PFSK-1 (cell line): Measurements from ENCODE around the gene PUDP.

ENCODE experiments used
- POLR2AphosphoS5 ChIP-seq: IDR thresholded peaks from 2 replicates; pipeline ENCODE4 v1.6.1; 2012; ENCODE audit warnings: low read depth, mild to moderate bottlenecking, control low read depth, low read length, moderate library complexity
- REST ChIP-seq, 2 experiments: IDR thresholded peaks; 2 replicates each; pipeline versions ENCODE4 v1.6.1 to v1.8.0; 2011 to 2012; ENCODE audit warnings: low read depth in 2 of 2, low read length in 2 of 2, control low read depth in 1 of 2, inconsistent platforms in 1 of 2, mild to moderate bottlenecking in 1 of 2, moderate library complexity in 1 of 2; ENCODE audit not compliant: insufficient read depth in 1 of 2
- TAF1 ChIP-seq: IDR thresholded peaks from 2 replicates; pipeline ENCODE4 v1.6.1; 2012; ENCODE audit warnings: low read length, control low read depth, borderline replicate concordance; ENCODE audit not compliant: insufficient read depth

DNA sequence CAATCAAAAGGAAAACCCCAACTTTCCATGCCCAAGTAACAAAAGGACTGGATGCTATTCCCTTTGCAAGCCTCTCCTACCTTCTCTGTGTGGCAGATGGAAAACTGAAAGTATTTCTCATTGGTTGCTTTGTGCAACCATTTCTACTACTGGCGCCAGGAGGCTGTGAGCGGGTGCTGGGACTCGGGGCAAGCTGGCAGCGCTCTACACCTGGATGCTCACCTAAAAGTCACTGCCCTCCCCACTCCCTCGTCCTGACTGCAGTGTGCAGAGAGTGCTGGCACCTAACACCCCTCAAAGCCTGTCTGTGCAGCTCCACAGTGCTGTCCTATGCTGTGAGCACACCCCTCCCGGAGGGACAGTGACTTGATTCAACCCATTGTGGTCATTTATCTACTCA lies 54.6 kb downstream of the PUDP start:
- TF ChIP-seq REST (IDR thresholded peaks at IDR 0.05; ENCODE audit: insufficient read depth in 1 of 2, low read depth in 2 of 2, low read length in 2 of 2) (no peak), POLR2AphosphoS5 (no peak), TAF1 (no peak)
